Activated CD4-positive, CD25-positive, alpha-beta regulatory T cell treated with anti-CD3 and anti-CD28 coated beads, Interleukin-2, amount 50 U/mL, for 24 hours (primary cell): ENCODE results near the gene DISC1.

Experiments used
- ATAC-seq, 2 donors: fragments of 150-1000 bp; cut with Tn5 transposase; one replicate each; pipeline ENCODE4 v1.10.0; 2021; ENCODE audit warnings: mild to moderate bottlenecking in 1 of 2, moderate library complexity in 1 of 2

DISC1 gene

GRCh38 chr1:232017057-232017456 is 390.5 kb downstream of the DISC1 start:
- ATAC-seq = no peak

- no peak for ATAC-seq
These were observed 391.2 kb downstream of the DISC1 start for GRCh38 chr1:232017759-232018158.

- no peak for ATAC-seq
These were observed 391.8 kb downstream of the DISC1 start for GRCh38 chr1:232018231-232019025.

GRCh38 chr1:232019026-232019340 is 392.4 kb downstream of the DISC1 start:
- no peak for ATAC-seq

- ATAC-seq = no peak
These were observed 393.8 kb downstream of the DISC1 start for GRCh38 chr1:232020352-232020751.

- no peak for ATAC-seq
These were observed 402.7 kb downstream of the DISC1 start for GRCh38 chr1:232029315-232029714.

GRCh38 chr1:232031156-232031555 is 404.6 kb downstream of the DISC1 start:
- no peak for ATAC-seq

GRCh38 chr1:232033285-232033684 is 406.7 kb downstream of the DISC1 start:
- ATAC-seq = no peak

- ATAC-seq = no peak
These were observed 408.0 kb downstream of the DISC1 start for GRCh38 chr1:232034556-232034955.

- no peak for ATAC-seq
These were observed 409.8 kb downstream of the DISC1 start for GRCh38 chr1:232036181-232036933.

- ATAC-seq = no peak
These were observed 411.3 kb downstream of the DISC1 start for GRCh38 chr1:232037774-232038388.

GRCh38 chr1:232038706-232039677 is 412.4 kb downstream of the DISC1 start:
- ATAC-seq = no peak

- ATAC-seq = no peak
These were observed 413.7 kb downstream of the DISC1 start for GRCh38 chr1:232040260-232040659.

- no peak for ATAC-seq
These were observed 418.1 kb downstream of the DISC1 start for GRCh38 chr1:232044728-232045127.

GRCh38 chr1:232045139-232045994 is 418.8 kb downstream of the DISC1 start:
- no peak for ATAC-seq

- peak in 1 of 2 donors; percentile 13 for ATAC-seq
These were observed 420.1 kb downstream of the DISC1 start for GRCh38 chr1:232046451-232047306.

GRCh38 chr1:232047473-232047872 is 420.9 kb downstream of the DISC1 start:
- no peak for ATAC-seq

- ATAC-seq = no peak
These were observed 421.9 kb downstream of the DISC1 start for GRCh38 chr1:232048481-232048880.

GRCh38 chr1:232049335-232049734 is 422.7 kb downstream of the DISC1 start:
- ATAC-seq = no peak

- ATAC-seq = no peak
These were observed 430.8 kb downstream of the DISC1 start for GRCh38 chr1:232057217-232057895.
